ENCODE results near the gene TNFRSF12A. TPM values are rescaled to one million over a fixed set of nuclear protein-coding genes. Genes with fewer than 3 reads are reported as not detected.

TNFRSF12A gene
- total RNA-seq, 1 donor from 2014 or later, result 44.6 TPM

DNA sequence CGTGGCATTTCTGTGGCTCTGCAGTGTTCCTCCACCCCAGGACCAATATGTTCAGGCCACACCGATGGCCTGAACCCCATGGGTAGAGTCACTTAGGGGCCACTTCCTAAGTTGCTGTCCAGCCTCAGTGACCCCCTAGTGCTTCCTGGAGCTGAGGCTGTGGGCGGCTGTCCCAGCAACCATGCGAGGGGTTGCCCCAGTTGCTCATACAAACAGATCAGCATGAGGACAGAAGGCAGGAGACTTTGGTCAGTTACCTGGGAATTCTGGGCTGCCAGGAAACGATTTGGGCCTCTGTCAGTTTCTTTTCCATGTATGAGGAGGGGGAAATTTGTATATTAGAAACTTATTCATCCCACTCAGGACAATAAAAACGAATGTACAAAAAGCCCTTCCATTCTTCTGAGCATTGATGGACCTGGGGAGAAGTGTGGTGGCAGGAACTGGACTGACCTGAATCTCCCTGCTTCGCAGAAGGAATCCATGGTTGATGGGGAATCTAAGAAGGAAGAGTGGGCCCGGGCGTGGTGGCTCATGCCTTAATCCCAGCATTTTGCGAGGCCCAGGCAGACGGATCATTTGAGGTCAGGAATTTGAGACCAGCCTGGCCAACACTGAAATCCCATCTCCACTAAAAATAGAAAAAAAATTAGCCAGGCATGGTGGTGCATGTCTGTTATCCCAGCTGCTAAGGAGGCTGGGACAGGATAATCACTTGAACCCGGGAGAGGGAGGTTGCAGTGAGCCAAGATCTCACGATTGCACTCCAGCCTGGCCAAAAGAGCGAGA is 40.4 kb downstream of the TNFRSF12A start:
- no peaks in the 10 kb centered on the region for H3K9me3 Mint-ChIP-seq
- H3K27ac Mint-ChIP-seq, result peak overlapping the region; percentile 75
- no peaks in the 10 kb centered on the region for H3K36me3 Mint-ChIP-seq
- peaks cover 10% of the 10 kb centered on the region for H3K4me1 Mint-ChIP-seq
- TF ChIP-seq, protein P1, sequence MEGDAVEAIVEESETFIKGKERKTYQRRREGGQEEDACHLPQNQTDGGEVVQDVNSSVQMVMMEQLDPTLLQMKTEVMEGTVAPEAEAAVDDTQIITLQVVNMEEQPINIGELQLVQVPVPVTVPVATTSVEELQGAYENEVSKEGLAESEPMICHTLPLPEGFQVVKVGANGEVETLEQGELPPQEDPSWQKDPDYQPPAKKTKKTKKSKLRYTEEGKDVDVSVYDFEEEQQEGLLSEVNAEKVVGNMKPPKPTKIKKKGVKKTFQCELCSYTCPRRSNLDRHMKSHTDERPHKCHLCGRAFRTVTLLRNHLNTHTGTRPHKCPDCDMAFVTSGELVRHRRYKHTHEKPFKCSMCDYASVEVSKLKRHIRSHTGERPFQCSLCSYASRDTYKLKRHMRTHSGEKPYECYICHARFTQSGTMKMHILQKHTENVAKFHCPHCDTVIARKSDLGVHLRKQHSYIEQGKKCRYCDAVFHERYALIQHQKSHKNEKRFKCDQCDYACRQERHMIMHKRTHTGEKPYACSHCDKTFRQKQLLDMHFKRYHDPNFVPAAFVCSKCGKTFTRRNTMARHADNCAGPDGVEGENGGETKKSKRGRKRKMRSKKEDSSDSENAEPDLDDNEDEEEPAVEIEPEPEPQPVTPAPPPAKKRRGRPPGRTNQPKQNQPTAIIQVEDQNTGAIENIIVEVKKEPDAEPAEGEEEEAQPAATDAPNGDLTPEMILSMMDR (IDR thresholded peaks at IDR 0.05; ENCODE audit: unreplicated experiment), result no peak
- H3K27me3 Mint-ChIP-seq (ENCODE audit: low read depth), result no peaks in the 10 kb centered on the region
- peak overlapping the region; percentile 69 for H3K4me3 Mint-ChIP-seq
- DNase-seq (ENCODE audit: low spot score in 2 of 2, unreplicated experiment in 2 of 2), result no peak

DNA sequence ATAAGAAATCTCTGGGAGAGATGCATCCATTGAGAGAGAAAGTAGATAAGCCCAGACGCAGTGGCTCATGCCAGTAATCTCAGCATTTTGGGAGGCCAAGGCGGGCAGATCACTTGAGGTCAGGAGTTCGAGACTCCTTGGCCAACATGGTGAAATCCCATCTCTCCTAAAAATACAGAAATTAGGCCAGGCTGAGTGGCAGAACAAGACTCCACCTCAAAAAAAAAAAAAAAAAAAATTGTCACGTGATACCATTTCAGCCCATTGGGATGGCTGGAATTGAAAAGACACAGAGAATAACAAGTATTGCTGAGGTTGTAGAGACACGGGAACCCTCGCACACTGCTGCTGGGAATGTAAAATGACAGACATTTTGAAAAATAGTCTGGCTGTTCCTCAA is 42.4 kb downstream of the TNFRSF12A start:
- no peak overlapping the region for H3K27ac Mint-ChIP-seq
- peaks cover 12% of the 10 kb centered on the region for H3K4me1 Mint-ChIP-seq
- H3K4me3 Mint-ChIP-seq, result no peak overlapping the region
- no peaks in the 10 kb centered on the region for H3K9me3 Mint-ChIP-seq
- no peaks in the 10 kb centered on the region for H3K36me3 Mint-ChIP-seq
- H3K27me3 Mint-ChIP-seq (ENCODE audit: low read depth), result no peaks in the 10 kb centered on the region
- TF ChIP-seq, protein P1 (IDR thresholded peaks at IDR 0.05; ENCODE audit: unreplicated experiment), result no peak
- no peak for DNase-seq (ENCODE audit: low spot score in 2 of 2, unreplicated experiment in 2 of 2)

DNA sequence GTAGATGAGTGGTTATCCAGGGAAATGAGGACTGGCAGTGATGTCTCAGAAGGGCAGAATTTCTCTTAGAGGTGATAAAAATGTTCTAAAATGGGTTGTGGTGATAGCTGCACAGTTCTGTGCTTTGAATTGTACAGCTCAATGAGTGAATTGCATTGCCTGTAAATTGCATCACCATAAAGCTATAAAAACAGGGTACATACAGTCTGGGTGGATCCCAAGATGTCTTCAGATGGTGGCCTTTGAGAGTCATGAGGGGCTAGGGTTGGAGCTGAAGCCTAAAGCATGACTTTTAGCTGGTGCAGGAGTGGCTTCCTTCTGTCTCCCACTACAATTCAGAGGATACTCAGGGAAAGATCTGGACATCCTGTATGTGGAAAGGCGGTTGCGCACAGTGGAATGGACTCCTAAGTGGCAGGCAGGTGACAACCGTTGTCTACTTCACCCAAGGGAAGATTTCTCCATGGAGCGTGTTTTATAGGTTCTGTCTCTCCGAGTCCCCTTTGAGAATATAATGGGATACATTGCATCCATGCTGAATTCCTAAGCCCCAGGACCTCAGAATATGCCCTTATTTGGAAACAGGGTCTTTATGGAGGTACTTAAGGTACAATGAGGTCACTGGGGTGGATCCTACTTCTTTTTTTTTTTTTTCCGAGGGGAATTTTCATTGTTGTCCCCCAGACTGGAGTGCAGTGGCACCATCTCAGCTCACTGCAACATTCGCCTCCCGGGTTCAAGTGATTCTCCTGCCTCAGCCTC is 43.6 kb downstream of the TNFRSF12A start:
- Mint-ChIP-seq H3K4me3 (no peak overlapping the region), H3K27ac (no peak overlapping the region), H3K9me3 (no peaks in the 10 kb centered on the region), H3K27me3 (ENCODE audit: low read depth) (no peaks in the 10 kb centered on the region), H3K4me1 (peaks cover 12% of the 10 kb centered on the region), H3K36me3 (no peaks in the 10 kb centered on the region)
- no peak for DNase-seq (ENCODE audit: low spot score in 2 of 2, unreplicated experiment in 2 of 2)
- TF ChIP-seq, protein P1 (IDR thresholded peaks at IDR 0.05; ENCODE audit: unreplicated experiment), result no peak

DNA sequence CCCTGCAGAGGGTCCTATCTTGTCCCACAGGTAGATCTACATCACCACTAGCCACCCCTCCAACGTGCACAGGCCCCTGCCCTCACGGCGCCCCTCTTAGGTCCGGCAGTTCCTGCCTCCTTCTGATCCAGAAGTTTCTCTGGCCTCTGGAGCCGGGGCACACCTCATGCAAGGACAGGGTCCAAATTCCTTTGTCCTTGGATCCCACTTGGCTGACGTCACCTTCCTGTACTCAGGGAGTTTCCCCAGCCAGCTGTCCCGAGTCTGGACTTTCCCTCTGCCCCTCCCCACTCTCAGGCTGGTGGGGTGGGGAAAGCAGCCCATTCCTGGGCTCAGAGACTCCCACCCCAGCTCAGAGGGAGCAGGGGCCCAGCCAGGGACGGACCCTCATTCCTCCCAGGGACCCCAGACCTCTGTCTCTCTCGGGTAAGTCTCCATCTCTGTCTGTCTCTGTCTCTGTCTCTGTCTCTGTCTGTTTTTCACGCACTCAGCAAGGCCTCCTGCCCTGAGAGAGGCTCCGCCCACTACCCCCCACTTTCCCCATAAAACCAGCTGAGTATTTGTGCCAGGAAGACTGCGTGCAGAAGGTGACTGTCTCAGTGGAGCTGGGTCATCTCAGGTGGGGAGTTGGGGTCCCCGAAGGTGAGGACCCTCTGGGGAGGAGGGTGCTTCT is 45.0 kb downstream of the TNFRSF12A start, which contains the start of gene IL32:
IL32 (plus strand) TSS at position 572 of the 673 bp plus-strand sequence. CDS start 172 bp downstream, outside the sequence.
- Mint-ChIP-seq H3K4me3 (no peak within 1 kb of the TSS), H3K36me3 (no peaks in the 10 kb centered on the region), H3K27ac (peak within 1 kb of the TSS; percentile 19), H3K9me3 (no peaks in the 10 kb centered on the region), H3K27me3 (ENCODE audit: low read depth) (no peaks in the 10 kb centered on the region), H3K4me1 (peaks cover 4% of the 10 kb centered on the region)
- TF ChIP-seq, protein P1 (IDR thresholded peaks at IDR 0.05; ENCODE audit: unreplicated experiment), result no peak
- no peak for DNase-seq (ENCODE audit: low spot score in 2 of 2, unreplicated experiment in 2 of 2)

DNA sequence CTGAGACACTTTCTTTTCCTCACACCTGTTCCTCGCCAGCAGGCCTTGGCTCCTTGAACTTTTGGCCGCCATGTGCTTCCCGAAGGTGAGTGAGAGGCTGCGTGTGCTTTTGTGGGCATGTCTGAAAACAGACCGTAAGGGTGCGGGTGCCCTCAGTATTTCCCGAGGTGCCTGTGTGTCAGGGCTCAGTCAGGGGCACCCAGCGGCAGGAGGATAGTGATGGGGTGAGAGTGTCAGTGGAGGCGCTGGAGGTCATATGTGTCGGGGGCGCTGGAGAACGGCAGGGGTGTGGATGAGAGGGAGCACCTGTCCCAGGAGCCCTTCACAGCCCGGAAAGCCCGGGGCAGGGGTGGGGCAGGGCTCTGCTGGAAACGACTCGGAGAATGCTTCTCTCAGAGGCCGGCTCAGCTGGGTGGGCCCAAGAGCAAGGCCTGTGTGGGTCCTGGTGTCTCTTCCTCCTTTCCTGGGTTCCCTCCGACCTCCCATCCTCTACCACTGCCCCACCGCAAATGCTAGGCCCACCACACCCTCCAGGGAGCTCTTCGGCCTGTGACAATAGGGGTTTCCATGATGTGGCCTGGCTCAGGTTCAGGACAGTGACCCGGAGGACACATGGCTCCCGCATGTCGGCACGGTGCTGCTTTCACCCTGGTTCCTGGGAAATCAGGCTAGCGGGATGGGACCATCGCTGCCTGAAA is 45.7 kb downstream of the TNFRSF12A start:
- Mint-ChIP-seq H3K4me1 (peaks cover 4% of the 10 kb centered on the region), H3K4me3 (no peak overlapping the region), H3K27ac (no peak overlapping the region), H3K27me3 (ENCODE audit: low read depth) (no peaks in the 10 kb centered on the region), H3K9me3 (no peaks in the 10 kb centered on the region), H3K36me3 (no peaks in the 10 kb centered on the region)
- no peak for DNase-seq (ENCODE audit: low spot score in 2 of 2, unreplicated experiment in 2 of 2)
- TF ChIP-seq, protein P1 (IDR thresholded peaks at IDR 0.05; ENCODE audit: unreplicated experiment), result no peak

Data from mesothelial cell of epicardium (in vitro differentiated cells).